ENCODE measurements around the gene SLC29A4.

Gene SLC29A4

GRCh38 chr7:5349437-5350173 is 66.9 kb downstream of the SLC29A4 start:
- TF ChIP-seq, protein P1, sequence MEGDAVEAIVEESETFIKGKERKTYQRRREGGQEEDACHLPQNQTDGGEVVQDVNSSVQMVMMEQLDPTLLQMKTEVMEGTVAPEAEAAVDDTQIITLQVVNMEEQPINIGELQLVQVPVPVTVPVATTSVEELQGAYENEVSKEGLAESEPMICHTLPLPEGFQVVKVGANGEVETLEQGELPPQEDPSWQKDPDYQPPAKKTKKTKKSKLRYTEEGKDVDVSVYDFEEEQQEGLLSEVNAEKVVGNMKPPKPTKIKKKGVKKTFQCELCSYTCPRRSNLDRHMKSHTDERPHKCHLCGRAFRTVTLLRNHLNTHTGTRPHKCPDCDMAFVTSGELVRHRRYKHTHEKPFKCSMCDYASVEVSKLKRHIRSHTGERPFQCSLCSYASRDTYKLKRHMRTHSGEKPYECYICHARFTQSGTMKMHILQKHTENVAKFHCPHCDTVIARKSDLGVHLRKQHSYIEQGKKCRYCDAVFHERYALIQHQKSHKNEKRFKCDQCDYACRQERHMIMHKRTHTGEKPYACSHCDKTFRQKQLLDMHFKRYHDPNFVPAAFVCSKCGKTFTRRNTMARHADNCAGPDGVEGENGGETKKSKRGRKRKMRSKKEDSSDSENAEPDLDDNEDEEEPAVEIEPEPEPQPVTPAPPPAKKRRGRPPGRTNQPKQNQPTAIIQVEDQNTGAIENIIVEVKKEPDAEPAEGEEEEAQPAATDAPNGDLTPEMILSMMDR (IDR thresholded peaks at IDR 0.05) = no peak

DNA sequence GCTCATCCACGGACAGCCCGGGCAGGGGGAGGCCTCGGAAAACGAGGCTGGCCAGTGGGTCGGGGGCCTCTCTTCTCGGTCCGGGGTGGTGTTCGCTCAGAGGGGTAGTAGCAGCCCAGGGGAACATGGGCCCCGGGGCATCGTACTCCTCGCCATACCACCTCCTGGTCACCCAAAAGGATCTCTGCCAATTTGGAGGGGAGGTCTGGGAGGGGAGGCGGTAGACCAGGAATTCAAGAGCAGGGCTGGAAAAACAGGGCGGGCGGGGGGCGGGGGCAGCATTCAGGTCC is 67.4 kb downstream of the SLC29A4 start:
- TF ChIP-seq, protein P1 (IDR thresholded peaks at IDR 0.05) = no peak

DNA sequence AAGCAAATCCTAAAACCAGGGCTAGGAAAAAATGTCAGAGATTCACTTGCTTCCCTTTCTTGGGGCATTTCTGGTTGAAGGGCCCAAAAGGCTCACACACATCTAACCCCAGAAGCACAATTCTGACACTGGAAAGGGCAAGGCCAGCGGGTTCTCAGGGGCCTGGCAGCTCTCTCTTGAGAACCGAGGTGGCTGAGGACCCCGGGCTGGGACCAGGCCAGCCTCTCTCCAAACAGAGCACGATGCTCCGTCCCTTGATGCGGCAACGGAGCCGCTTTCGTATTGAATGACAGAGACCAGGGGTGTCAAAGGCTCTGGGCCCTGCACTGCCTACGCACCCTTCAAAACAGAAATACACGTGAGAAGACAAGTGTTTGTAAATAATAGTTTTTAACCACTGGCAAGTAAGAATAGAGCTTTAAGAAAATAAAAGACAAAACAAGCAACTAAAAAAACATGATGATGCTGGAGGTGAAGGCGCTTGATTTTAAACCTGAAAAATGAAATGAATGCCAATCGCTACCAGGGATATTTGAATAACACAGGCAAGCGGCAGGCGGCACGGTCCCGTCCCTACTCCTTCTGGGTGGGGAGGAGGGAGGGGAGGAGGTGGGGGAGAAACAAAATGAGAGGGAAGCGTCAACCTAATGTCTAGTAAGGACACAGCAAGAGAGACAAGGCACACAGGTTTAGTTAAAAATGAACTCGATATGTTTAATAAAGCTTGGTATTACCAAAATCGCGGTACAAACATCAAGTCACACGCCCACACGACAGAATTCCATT is 68.0 kb downstream of the SLC29A4 start:
- TF ChIP-seq, protein P1 (IDR thresholded peaks at IDR 0.05) = no peak

DNA sequence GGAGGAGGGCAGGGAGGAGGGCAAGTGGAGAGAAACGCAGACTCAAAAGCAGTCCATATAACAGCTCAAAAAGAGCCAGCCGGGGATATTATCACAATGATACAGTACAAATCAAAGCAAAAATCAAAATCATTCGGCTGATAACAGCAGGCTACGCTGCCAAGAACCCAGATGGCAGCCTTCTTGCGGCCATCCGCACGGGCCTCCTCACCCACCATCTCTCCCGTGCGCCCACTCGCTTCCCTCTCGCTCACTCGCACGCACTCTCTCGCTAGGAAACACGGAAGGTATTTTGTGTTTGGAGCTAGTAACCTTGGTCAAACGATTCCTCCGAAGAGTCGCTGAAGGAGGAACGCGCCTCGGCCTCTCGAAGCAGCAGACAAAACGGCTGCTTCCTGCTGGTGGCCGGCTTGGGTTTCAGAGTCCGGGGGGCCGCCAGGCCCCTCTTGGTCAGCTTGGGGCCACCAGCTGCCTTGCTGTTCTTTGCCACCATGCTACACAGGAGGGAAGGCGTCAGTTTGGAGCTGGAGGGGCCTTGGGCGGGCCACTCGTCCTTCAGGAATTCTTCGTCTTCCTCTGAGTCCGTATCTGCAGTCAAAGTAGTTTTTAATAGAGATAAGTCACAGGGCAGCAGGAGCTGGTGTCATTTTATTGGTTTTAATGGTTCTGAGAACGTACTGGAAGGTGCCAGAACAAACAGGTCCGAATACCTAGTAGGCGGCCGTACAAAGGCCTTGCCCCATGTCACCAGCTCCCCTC is 68.9 kb downstream of the SLC29A4 start:
- TF ChIP-seq, protein P1 (IDR thresholded peaks at IDR 0.05) = no peak

DNA sequence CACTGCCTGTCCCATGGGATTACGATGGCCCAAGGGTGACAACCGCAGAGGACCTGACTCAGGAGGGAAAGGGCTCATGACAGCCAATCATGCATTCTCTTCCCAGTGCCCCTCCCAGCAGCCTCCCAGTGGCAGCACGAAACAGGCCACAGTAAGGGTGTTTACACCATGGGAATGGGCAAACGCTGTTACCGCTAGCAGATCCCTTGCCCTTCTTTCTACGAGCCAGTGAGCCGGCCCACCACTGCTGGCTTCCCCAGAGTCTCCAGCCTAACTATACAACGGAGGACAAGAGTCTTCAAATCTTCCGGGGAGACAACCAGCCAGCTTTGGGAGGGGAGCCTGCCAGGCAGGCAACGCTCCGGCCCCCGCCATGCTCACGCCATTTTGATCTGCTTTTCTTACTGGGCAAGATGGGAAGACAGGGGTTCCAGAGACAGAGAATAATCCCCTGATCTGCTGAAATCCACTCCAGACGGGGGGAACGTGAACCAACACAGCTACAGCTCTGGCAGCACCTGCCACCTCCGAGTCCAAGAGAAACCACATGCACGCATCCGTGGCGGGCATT is 69.8 kb downstream of the SLC29A4 start:
- TF ChIP-seq, protein P1 (IDR thresholded peaks at IDR 0.05) = no peak

- TF ChIP-seq, protein P1 (IDR thresholded peaks at IDR 0.05) = no peak
Measured at GRCh38 chr7:5354460-5355232, 71.9 kb downstream of the SLC29A4 start.
